GM12878 (cell line): ENCODE data around the gene IMMP2L. TPM values are rescaled to one million over a fixed set of nuclear protein-coding genes. Genes with fewer than 3 reads are reported as not detected.

Experiments used
- ATAC-seq: fragments of 200-7000 bp; cut with Tn5 transposase; 3 replicates; pipeline ENCODE4 v1.9.1; 2020; ENCODE audit warnings: mild to moderate bottlenecking, moderate library complexity
- BruUV-seq: library from RNA; stranded (reverse); fragments of 400-500 nt; replicated peaks from 2 replicates; lab custom pipeline; 2021; lab: Mats Ljungman, UMichigan
- CTCF ChIA-PET: fragments of 300-600 bp; sonication (Branson Sonifier 250); formaldehyde crosslinking; extraction: SDS; loops from one replicate; lab custom pipeline; 2021; ENCODE audit warnings: inconsistent platforms; lab: Yijun Ruan, JAX
- POLR2A ChIA-PET: fragments of 350-600 bp; formaldehyde crosslinking; extraction: SDS; loops from one replicate; lab custom pipeline; 2021; ENCODE audit warnings: inconsistent platforms; lab: Charles Lee
- RAD21 ChIA-PET: fragments of 300-600 bp; sonication (Branson Sonifier 250); formaldehyde crosslinking; loops from one replicate; lab custom pipeline; 2023; ENCODE audit warnings: antibody characterized with exemption; ENCODE audit not compliant: unreplicated experiment; lab: Charles Lee
- SMC1A ChIA-PET: fragments of 300-600 bp; sonication (Branson Sonifier 250); formaldehyde crosslinking; loops from one replicate; lab custom pipeline; 2023; ENCODE audit not compliant: unreplicated experiment, uncharacterized antibody; lab: Charles Lee
- DNase-seq: peaks from one replicate; pipeline ENCODE4 v3.0.0-alpha.2; 2011; ENCODE audit warnings: low read depth, low spot score
- FAIRE-seq: peaks from 3 replicates; lab custom pipeline; 2011; peaks lifted over from hg19 to GRCh38; lab: Jason Lieb, UNC
- H2AFZ ChIP-seq: 2 replicates; pipeline ENCODE4 v1.6.0; 2011; ENCODE audit warnings: low read depth, low read length, control low read depth; ENCODE audit not compliant: control insufficient read depth
- H3K27ac ChIP-seq: 2 replicates; pipeline ENCODE4 v1.5.1; 2011; ENCODE audit warnings: control low read depth; ENCODE audit not compliant: control insufficient read depth, insufficient read depth
- H3K27me3 ChIP-seq, 2 experiments: replicated peaks in 1 of 2; 2 replicates each; pipeline versions ENCODE4 v1.6.0 to v1.6.1; 2011; ENCODE audit warnings: low read length in 1 of 2; ENCODE audit not compliant: control insufficient read depth in 2 of 2, insufficient read depth in 2 of 2
- H3K36me3 ChIP-seq, 2 experiments: 2 replicates each; pipeline ENCODE4 v1.5.1; 2011; ENCODE audit warnings: low read length in 1 of 2; ENCODE audit not compliant: control insufficient read depth in 2 of 2, insufficient read depth in 2 of 2
- H3K4me1 ChIP-seq: 2 replicates; pipeline ENCODE4 v1.6.1; 2011; ENCODE audit warnings: mild to moderate bottlenecking, low read length, moderate library complexity, mixed read lengths; ENCODE audit not compliant: control insufficient read depth, insufficient read depth
- H3K4me2 ChIP-seq: 2 replicates; pipeline ENCODE4 v1.6.0; 2011; ENCODE audit warnings: control low read depth; ENCODE audit not compliant: control insufficient read depth, insufficient read depth
- H3K4me3 ChIP-seq: fragments of 200-600 bp; sonication (generic); 2 replicates; pipeline ENCODE4 v1.5.1; 2016
- H3K79me2 ChIP-seq: 2 replicates; pipeline ENCODE4 v1.6.0; 2011; ENCODE audit warnings: low read length; ENCODE audit not compliant: control insufficient read depth, insufficient read depth
- H3K9ac ChIP-seq: 2 replicates; pipeline ENCODE4 v1.8.0; 2011; ENCODE audit warnings: low read length, control low read depth, mixed read lengths; ENCODE audit not compliant: control insufficient read depth, insufficient read depth
- H3K9me3 ChIP-seq: replicated peaks from 3 replicates; pipeline ENCODE4 v1.5.1; 2011; ENCODE audit warnings: mild to moderate bottlenecking, low read length; ENCODE audit not compliant: control insufficient read depth, insufficient read depth
- H4K20me1 ChIP-seq: 2 replicates; pipeline ENCODE4 v1.6.0; 2011; ENCODE audit not compliant: control insufficient read depth, insufficient read depth
- E2F8 ChIP-seq: fragments of 450-650 bp; IDR thresholded peaks from 2 replicates; pipeline ENCODE4 v1.6.1; 2018; ENCODE audit warnings: mild to moderate bottlenecking, low read depth, moderate library complexity; ENCODE audit not compliant: partially characterized antibody
- PAX5 ChIP-seq: IDR thresholded peaks from 2 replicates; pipeline ENCODE4 v1.6.1; 2011; ENCODE audit warnings: low read depth, low read length, borderline replicate concordance
- SUPT20H ChIP-seq: IDR thresholded peaks from 2 replicates; pipeline ENCODE4 v1.6.1; 2011; ENCODE audit warnings: low read depth, mild to moderate bottlenecking, low read length, moderate library complexity, borderline replicate concordance; ENCODE audit not compliant: control insufficient read depth
- TCF12 ChIP-seq: IDR thresholded peaks from 2 replicates; pipeline ENCODE4 v1.6.1; 2011; ENCODE audit warnings: low read depth, mild to moderate bottlenecking, low read length
- ZBED1 ChIP-seq: IDR thresholded peaks from 2 replicates; pipeline ENCODE4 v1.6.1; 2016; ENCODE audit warnings: borderline replicate concordance
- in situ Hi-C: fragments of 300-500 bp; cut with MboI; formaldehyde crosslinking; loops from 9 replicates; pipeline ENCODE4 v1.14.3; 2018; ENCODE audit warnings: mixed read lengths
- intact Hi-C: fragments of 100-400 bp; cut with micrococcal nuclease; formaldehyde crosslinking; loops from one replicate; pipeline ENCODE4 v1.14.2; 2022; ENCODE audit not compliant: unreplicated experiment
- polyA plus RNA-seq, 11 experiments: library from polyadenylated mRNA; depleted of rRNA in 4 of 11; unstranded in 6 of 11; stranded (reverse) in 5 of 11; fragments of >200 nt; fragmentation: Nextera tagmentation in 4 of 11; fragmentation: Illumina TruSeq in 1 of 11; extraction: Ambion mirVana in 4 of 11; extraction: Trizol in 1 of 11; gene quantifications; 1 replicate in 1 of 11; 2 replicates in 10 of 11; pipeline versions ENCODE4 v1.2.1 to v1.2.3, GENCODE V29; 2011 to 2016; ENCODE audit warnings: inconsistent platforms in 2 of 11, missing spikeins in 2 of 11, low read depth in 1 of 11
- total RNA-seq, 4 experiments: library from RNA; depleted of rRNA in 3 of 4; stranded (reverse); fragments of >200 nt in 3 of 4; fragmentation: Illumina TruSeq in 1 of 4; extraction: Trizol in 1 of 4; gene quantifications; 2 replicates each; pipeline versions ENCODE4 v1.2.1 to v1.2.3, GENCODE V29; 2013 to 2021
- TF ChIP-seq, protein P1 (sequence below): fragments of 450-650 bp; IDR thresholded peaks from 2 replicates; pipeline ENCODE4 v1.6.1; 2017; ENCODE audit warnings: antibody characterized with exemption, mild to moderate bottlenecking, moderate library complexity
- TF ChIP-seq, protein P2 (sequence below): IDR thresholded peaks from 2 replicates; pipeline ENCODE4 v1.6.1; 2012; ENCODE audit warnings: improper control_type of control experiment, low read depth, low read length; ENCODE audit not compliant: insufficient replicate concordance
- TF ChIP-seq, protein P3 (sequence below): IDR thresholded peaks from 2 replicates; pipeline ENCODE4 v1.6.1; 2012; ENCODE audit warnings: low read length, inconsistent platforms
- TF ChIP-seq, protein P4 (sequence below): IDR thresholded peaks from 2 replicates; pipeline ENCODE4 v1.6.1; 2012; ENCODE audit warnings: low read depth, low read length, improper control_type of control experiment
- TF ChIP-seq, protein P5 (sequence below): IDR thresholded peaks from 2 replicates; pipeline ENCODE4 v1.6.1; 2012; ENCODE audit warnings: low read depth, low read length, improper control_type of control experiment

IMMP2L gene
- total and polyA plus RNA-seq, 10 of the 15 experiments (the other 5 are each of a cell fraction or from before 2014, with no cell fraction given): 12.6 to 46.3 (median 19.6) TPM

- SMC1A ChIA-PET: no interaction called here
- CTCF ChIA-PET: no interaction called here
- POLR2A ChIA-PET: no interaction called here
- no peak for TF ChIP-seq PAX5
- TF ChIP-seq, protein P1, sequence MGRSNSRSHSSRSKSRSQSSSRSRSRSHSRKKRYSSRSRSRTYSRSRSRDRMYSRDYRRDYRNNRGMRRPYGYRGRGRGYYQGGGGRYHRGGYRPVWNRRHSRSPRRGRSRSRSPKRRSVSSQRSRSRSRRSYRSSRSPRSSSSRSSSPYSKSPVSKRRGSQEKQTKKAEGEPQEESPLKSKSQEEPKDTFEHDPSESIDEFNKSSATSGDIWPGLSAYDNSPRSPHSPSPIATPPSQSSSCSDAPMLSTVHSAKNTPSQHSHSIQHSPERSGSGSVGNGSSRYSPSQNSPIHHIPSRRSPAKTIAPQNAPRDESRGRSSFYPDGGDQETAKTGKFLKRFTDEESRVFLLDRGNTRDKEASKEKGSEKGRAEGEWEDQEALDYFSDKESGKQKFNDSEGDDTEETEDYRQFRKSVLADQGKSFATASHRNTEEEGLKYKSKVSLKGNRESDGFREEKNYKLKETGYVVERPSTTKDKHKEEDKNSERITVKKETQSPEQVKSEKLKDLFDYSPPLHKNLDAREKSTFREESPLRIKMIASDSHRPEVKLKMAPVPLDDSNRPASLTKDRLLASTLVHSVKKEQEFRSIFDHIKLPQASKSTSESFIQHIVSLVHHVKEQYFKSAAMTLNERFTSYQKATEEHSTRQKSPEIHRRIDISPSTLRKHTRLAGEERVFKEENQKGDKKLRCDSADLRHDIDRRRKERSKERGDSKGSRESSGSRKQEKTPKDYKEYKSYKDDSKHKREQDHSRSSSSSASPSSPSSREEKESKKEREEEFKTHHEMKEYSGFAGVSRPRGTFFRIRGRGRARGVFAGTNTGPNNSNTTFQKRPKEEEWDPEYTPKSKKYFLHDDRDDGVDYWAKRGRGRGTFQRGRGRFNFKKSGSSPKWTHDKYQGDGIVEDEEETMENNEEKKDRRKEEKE: no peak
- TF ChIP-seq TCF12: no peak
- TF ChIP-seq ZBED1: no peak
- TF ChIP-seq, protein P2, sequence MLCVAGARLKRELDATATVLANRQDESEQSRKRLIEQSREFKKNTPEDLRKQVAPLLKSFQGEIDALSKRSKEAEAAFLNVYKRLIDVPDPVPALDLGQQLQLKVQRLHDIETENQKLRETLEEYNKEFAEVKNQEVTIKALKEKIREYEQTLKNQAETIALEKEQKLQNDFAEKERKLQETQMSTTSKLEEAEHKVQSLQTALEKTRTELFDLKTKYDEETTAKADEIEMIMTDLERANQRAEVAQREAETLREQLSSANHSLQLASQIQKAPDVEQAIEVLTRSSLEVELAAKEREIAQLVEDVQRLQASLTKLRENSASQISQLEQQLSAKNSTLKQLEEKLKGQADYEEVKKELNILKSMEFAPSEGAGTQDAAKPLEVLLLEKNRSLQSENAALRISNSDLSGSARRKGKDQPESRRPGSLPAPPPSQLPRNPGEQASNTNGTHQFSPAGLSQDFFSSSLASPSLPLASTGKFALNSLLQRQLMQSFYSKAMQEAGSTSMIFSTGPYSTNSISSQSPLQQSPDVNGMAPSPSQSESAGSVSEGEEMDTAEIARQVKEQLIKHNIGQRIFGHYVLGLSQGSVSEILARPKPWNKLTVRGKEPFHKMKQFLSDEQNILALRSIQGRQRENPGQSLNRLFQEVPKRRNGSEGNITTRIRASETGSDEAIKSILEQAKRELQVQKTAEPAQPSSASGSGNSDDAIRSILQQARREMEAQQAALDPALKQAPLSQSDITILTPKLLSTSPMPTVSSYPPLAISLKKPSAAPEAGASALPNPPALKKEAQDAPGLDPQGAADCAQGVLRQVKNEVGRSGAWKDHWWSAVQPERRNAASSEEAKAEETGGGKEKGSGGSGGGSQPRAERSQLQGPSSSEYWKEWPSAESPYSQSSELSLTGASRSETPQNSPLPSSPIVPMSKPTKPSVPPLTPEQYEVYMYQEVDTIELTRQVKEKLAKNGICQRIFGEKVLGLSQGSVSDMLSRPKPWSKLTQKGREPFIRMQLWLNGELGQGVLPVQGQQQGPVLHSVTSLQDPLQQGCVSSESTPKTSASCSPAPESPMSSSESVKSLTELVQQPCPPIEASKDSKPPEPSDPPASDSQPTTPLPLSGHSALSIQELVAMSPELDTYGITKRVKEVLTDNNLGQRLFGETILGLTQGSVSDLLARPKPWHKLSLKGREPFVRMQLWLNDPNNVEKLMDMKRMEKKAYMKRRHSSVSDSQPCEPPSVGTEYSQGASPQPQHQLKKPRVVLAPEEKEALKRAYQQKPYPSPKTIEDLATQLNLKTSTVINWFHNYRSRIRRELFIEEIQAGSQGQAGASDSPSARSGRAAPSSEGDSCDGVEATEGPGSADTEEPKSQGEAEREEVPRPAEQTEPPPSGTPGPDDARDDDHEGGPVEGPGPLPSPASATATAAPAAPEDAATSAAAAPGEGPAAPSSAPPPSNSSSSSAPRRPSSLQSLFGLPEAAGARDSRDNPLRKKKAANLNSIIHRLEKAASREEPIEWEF: no peak
- TF ChIP-seq, protein P3, sequence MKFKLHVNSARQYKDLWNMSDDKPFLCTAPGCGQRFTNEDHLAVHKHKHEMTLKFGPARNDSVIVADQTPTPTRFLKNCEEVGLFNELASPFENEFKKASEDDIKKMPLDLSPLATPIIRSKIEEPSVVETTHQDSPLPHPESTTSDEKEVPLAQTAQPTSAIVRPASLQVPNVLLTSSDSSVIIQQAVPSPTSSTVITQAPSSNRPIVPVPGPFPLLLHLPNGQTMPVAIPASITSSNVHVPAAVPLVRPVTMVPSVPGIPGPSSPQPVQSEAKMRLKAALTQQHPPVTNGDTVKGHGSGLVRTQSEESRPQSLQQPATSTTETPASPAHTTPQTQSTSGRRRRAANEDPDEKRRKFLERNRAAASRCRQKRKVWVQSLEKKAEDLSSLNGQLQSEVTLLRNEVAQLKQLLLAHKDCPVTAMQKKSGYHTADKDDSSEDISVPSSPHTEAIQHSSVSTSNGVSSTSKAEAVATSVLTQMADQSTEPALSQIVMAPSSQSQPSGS: no peak
- TF ChIP-seq, protein P4, sequence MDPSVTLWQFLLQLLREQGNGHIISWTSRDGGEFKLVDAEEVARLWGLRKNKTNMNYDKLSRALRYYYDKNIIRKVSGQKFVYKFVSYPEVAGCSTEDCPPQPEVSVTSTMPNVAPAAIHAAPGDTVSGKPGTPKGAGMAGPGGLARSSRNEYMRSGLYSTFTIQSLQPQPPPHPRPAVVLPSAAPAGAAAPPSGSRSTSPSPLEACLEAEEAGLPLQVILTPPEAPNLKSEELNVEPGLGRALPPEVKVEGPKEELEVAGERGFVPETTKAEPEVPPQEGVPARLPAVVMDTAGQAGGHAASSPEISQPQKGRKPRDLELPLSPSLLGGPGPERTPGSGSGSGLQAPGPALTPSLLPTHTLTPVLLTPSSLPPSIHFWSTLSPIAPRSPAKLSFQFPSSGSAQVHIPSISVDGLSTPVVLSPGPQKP: no peak
- no peak for TF ChIP-seq SUPT20H
- TF ChIP-seq, protein P5, sequence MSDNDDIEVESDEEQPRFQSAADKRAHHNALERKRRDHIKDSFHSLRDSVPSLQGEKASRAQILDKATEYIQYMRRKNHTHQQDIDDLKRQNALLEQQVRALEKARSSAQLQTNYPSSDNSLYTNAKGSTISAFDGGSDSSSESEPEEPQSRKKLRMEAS: no peak
- TF ChIP-seq E2F8: no peak
These were observed 771.3 kb downstream of the IMMP2L start for GRCh38 chr7:110790992-110791391.

More at GRCh38 chr7:110790992-110791391, 771.3 kb downstream of the IMMP2L start:
- Histone ChIP-seq H3K4me3 (no peak overlapping the region), H3K4me1 (no peaks in the 10 kb centered on the region), H3K27me3 (no peaks in the 10 kb centered on the region), H3K9me3 (no peaks in the 10 kb centered on the region), H3K79me2 (no peaks in the 10 kb centered on the region), H2AFZ (no peak overlapping the region), H3K9ac (no peak overlapping the region), H3K36me3 (no peaks in the 10 kb centered on the region), H3K27ac (no peak overlapping the region), H3K4me2 (no peak overlapping the region), H4K20me1 (no peaks in the 10 kb centered on the region)
- intact Hi-C loops (no loop called here), in situ Hi-C loops (no loop called here)
- RAD21 ChIA-PET: no interaction called here
- no peak for FAIRE-seq
- DNase-seq: no peak
- no peak for ATAC-seq
- BruUV-seq: no TSS peak
